KOPT-K1 (cell line): ENCODE measurements around the gene CRYBG2.
A peak's percentile ranks its signal among the peaks of the same experiment; 100 is the strongest.
"Not testable (repeated sequence)": the region's sequence is repeated elsewhere in the genome, so short reads cannot be mapped to it uniquely, and the experiment has no call there.

ENCODE experiments used
- H3K27ac ChIP-seq: fragments of 200-600 bp; sonication (generic); 2 replicates; pipeline ENCODE4 v1.5.1; 2016; ENCODE audit warnings: antibody characterized with exemption, mild to moderate bottlenecking, low read depth, low read length; ENCODE audit not compliant: poor library complexity, severe bottlenecking
- H3K36me3 ChIP-seq: fragments of 200-600 bp; sonication (generic); 2 replicates; pipeline ENCODE4 v1.5.1; 2017; ENCODE audit warnings: antibody characterized with exemption, mild to moderate bottlenecking, low read length, moderate library complexity; ENCODE audit not compliant: insufficient read depth
- H3K9me3 ChIP-seq: fragments of 200-600 bp; sonication (generic); 2 replicates; pipeline ENCODE4 v1.5.1; 2017; ENCODE audit warnings: antibody characterized with exemption, low read length, mild to moderate bottlenecking; ENCODE audit not compliant: insufficient read depth, poor library complexity, severe bottlenecking

The CRYBG2 gene

GRCh38 chr1:26353976-26354820, at the start of gene CRYBG2:
Gene CRYBG2, minus strand, starts transcription at chr1:26354130. Its CDS starts 7,473 bp downstream, at chr1:26346657.
- no peak within 1 kb of the TSS for H3K27ac ChIP-seq
- H3K36me3 ChIP-seq = no peaks in the 10 kb centered on the region
- H3K9me3 ChIP-seq = no peaks in the 10 kb centered on the region

- no peak overlapping the region for H3K27ac ChIP-seq
Measured at GRCh38 chr1:26403656-26404055, 49.7 kb upstream of the CRYBG2 start.

GRCh38 chr1:26401891-26402290, 48.0 kb upstream of the CRYBG2 start:
- no peak overlapping the region for H3K27ac ChIP-seq

More at GRCh38 chr1:26403656-26404055, 49.7 kb upstream of the CRYBG2 start:
- H3K36me3 ChIP-seq = no peaks in the 10 kb centered on the region
- no peaks in the 10 kb centered on the region for H3K9me3 ChIP-seq

GRCh38 chr1:26399034-26399433, 45.1 kb upstream of the CRYBG2 start:
- Histone ChIP-seq H3K9me3 (no peaks in the 10 kb centered on the region), H3K36me3 (no peaks in the 10 kb centered on the region), H3K27ac (no peak overlapping the region)

More at GRCh38 chr1:26401891-26402290, 48.0 kb upstream of the CRYBG2 start:
- Histone ChIP-seq H3K9me3 (no peaks in the 10 kb centered on the region), H3K36me3 (no peaks in the 10 kb centered on the region)

- no peak overlapping the region for H3K27ac ChIP-seq
- H3K36me3 ChIP-seq = no peaks in the 10 kb centered on the region
- no peaks in the 10 kb centered on the region for H3K9me3 ChIP-seq
Measured at GRCh38 chr1:26395754-26396153, 41.8 kb upstream of the CRYBG2 start.

GRCh38 chr1:26391450-26391849, 37.5 kb upstream of the CRYBG2 start:
- H3K27ac ChIP-seq = no peak overlapping the region
- no peaks in the 10 kb centered on the region for H3K36me3 ChIP-seq
- no peaks in the 10 kb centered on the region for H3K9me3 ChIP-seq

- H3K27ac ChIP-seq = peak overlapping the region; percentile 48
- H3K9me3 ChIP-seq = no peaks in the 10 kb centered on the region
Measured at GRCh38 chr1:26389604-26390247, 35.8 kb upstream of the CRYBG2 start.

GRCh38 chr1:26388791-26389445, 35.0 kb upstream of the CRYBG2 start:
- H3K9me3 ChIP-seq = no peaks in the 10 kb centered on the region
- no peaks in the 10 kb centered on the region for H3K36me3 ChIP-seq
- H3K27ac ChIP-seq = peak overlapping the region; percentile 48

More at GRCh38 chr1:26389604-26390247, 35.8 kb upstream of the CRYBG2 start:
- no peaks in the 10 kb centered on the region for H3K36me3 ChIP-seq

- Histone ChIP-seq H3K27ac (no peak overlapping the region), H3K9me3 (no peaks in the 10 kb centered on the region), H3K36me3 (no peaks in the 10 kb centered on the region)
Measured at GRCh38 chr1:26387447-26387846, 33.5 kb upstream of the CRYBG2 start.

- H3K36me3 ChIP-seq, H3K9me3 ChIP-seq: not testable (repeated sequence)
Measured at GRCh38 chr1:26385063-26385462, 31.1 kb upstream of the CRYBG2 start.

GRCh38 chr1:26384076-26384475, 30.1 kb upstream of the CRYBG2 start:
- no peak overlapping the region for H3K27ac ChIP-seq
- no peaks in the 10 kb centered on the region for H3K9me3 ChIP-seq
- no peaks in the 10 kb centered on the region for H3K36me3 ChIP-seq

More at GRCh38 chr1:26385063-26385462, 31.1 kb upstream of the CRYBG2 start:
- H3K27ac ChIP-seq = peak overlapping the region; percentile 33

- no peaks in the 10 kb centered on the region for H3K36me3 ChIP-seq
- H3K27ac ChIP-seq = peak overlapping the region; percentile 84
- no peaks in the 10 kb centered on the region for H3K9me3 ChIP-seq
Measured at GRCh38 chr1:26378879-26379251, 24.9 kb upstream of the CRYBG2 start.

- peak overlapping the region; percentile 84 for H3K27ac ChIP-seq
- no peaks in the 10 kb centered on the region for H3K36me3 ChIP-seq
- no peaks in the 10 kb centered on the region for H3K9me3 ChIP-seq
Measured at GRCh38 chr1:26378088-26378878, 24.4 kb upstream of the CRYBG2 start.

GRCh38 chr1:26376050-26376449, 22.1 kb upstream of the CRYBG2 start:
- Histone ChIP-seq H3K36me3 (no peaks in the 10 kb centered on the region), H3K27ac (peak overlapping the region; percentile 84)

More at GRCh38 chr1:26376050-26376449, 22.1 kb upstream of the CRYBG2 start:
- H3K9me3 ChIP-seq = no peaks in the 10 kb centered on the region
